NCI-H446 (cell line): Measurements from ENCODE around the gene MVB12B.

ENCODE experiments used
- DNase-seq, 2 experiments: peaks; one replicate each; lab custom pipeline; 2025; lab: John Stamatoyannopoulos, UW

The MVB12B gene

DNA sequence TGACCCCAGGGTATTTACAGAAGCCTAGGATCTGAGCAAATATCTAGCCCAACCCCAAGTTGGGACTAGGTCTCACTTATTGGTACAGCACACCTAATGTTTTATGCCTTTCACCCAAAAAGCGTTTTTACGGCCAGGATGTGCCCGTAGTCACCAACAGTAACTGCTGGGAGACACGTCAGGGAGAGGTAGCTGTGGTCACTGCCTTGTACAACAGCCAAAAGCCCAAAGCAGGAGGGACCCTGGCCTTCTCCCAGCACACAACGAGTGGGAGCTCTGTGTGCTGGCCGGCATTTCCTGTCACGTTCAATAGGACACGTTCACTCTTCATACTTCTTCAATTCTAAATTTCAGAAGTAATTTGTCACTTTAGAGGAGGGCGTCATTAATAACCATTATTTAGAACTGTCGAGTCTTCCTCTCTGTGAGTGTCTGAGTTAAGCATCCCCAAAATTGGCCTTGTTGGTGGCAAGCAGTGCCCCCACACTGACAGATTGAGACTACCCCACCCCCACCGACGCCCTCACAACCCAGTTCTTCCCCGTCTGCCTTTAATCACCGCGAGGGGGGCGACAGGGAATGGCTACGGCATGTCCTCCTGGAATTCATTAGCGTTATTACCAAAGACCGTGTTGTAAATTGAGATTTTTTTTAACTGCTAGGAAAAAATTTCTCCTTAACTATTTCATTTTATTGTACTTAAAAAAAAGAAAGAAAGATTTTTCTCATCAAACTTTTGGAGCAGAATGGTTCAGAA, 80.7 kb downstream of the MVB12B start:
- no peak for DNase-seq

- DNase-seq: no peak
These were observed 81.4 kb downstream of the MVB12B start for GRCh38 chr9:126408004-126408403.

DNA sequence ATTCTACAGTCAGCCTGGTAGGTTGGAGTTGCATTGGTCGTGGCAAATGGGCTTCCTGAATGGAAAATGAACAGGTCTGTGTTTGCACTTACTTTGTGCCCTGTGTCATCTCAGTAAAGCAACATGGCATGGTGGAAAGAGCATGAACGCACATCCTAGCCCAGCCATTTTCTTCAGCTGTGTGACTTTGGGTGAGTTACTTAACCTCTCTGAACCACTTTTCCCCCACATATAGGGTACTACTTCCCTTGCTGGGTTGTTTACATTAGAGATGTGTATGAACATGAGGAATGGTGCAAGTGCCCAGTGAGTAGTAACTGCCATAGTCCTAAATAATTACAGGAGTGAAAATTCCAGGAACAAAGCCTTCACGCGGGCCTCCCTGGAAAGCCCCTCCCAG, 83.6 kb downstream of the MVB12B start:
- no peak for DNase-seq

- DNase-seq: no peak
These were observed 84.8 kb downstream of the MVB12B start for GRCh38 chr9:126411225-126411947.

DNA sequence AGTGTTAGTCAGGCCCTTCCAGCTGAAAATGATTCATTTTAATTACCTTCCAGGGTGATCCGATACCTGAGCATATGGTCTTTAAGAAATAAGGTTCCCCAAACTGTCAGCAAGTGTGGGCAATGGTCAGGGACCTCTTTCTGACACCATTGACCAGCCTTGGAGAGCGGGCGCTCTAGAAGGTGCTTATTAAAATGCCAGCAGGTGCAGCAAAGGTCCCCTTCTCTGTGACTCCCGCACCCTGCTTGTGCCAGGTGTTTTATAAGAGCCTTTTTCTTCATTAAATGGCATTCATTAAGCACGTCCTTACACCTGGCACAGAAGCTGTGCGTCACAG, 85.3 kb downstream of the MVB12B start:
- DNase-seq: no peak

GRCh38 chr9:126412905-126413304, 86.3 kb downstream of the MVB12B start:
- DNase-seq: no peak

- no peak for DNase-seq
These were observed 86.9 kb downstream of the MVB12B start for GRCh38 chr9:126413391-126414068.

- DNase-seq: no peak
These were observed 89.2 kb downstream of the MVB12B start for GRCh38 chr9:126415741-126416370.

DNA sequence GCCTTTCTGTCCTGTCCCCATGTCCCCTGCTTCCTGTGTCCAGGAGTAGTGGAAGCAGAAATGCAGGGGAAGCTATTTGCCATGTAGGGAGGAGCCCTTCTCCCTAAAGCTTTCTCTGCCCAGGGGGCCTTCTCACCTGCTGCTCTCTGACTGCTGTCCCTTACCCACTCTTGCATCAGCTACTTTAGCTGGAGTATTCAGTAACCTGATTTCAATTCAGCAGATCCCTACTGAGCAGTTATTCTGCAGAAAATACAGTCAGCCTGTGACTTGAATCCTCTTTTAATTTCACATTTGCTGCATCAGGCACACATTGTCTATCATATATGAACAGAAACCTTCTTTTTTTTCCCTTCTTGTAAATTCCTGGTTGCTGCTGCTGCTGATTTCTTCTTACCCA, 90.4 kb downstream of the MVB12B start:
- DNase-seq: no peak

GRCh38 chr9:126417684-126418083, 91.1 kb downstream of the MVB12B start:
- no peak for DNase-seq

GRCh38 chr9:126418608-126419007, 92.0 kb downstream of the MVB12B start:
- no peak for DNase-seq

GRCh38 chr9:126419475-126419874, 92.8 kb downstream of the MVB12B start:
- DNase-seq: no peak

GRCh38 chr9:126420135-126420534, 93.5 kb downstream of the MVB12B start:
- DNase-seq: no peak

DNA sequence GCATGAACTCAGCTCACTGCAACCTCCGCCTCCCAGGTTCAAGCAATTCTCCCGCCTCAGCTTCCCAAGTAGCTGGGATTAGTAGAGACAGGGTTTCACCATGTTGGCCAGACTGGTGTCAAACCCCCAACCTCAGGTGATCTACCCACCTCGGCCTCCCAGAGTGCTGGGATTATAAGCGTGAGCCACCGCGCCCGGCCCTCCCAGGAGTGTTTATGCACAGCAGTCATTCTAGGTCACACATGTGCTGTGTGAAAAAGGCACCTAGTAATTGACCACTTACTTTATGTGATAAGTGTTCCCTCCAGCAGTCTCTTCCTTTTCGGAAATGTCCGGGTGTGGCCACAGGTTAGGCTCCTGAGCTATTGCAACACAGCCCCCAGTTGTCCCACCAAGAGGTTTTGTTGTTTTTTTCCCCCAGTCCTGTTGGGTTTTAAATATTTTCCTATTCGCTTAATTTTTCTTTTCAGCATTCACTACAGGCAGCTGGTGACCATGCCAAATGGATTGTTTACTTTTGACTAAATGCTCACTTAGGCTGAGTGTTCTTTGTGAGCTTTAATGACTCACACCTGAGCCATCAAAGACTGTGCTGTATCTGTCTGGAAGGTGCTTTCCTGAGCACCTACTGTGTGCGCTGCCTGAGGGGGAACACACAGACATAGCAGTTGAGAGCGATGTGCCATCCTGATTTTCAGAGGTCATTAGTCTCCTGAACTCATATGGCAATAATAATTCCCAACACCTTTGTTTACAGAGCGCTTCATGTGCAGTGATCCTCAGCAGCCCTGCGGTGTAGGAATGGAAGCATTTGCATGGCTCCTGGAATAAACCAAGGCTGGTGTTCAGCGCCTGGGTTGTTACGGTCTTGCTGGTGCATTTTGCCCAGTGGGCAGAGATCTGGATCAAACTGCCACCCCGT, 94.3 kb downstream of the MVB12B start:
- no peak for DNase-seq

GRCh38 chr9:126421567-126422428, 95.2 kb downstream of the MVB12B start:
- DNase-seq: no peak

DNA sequence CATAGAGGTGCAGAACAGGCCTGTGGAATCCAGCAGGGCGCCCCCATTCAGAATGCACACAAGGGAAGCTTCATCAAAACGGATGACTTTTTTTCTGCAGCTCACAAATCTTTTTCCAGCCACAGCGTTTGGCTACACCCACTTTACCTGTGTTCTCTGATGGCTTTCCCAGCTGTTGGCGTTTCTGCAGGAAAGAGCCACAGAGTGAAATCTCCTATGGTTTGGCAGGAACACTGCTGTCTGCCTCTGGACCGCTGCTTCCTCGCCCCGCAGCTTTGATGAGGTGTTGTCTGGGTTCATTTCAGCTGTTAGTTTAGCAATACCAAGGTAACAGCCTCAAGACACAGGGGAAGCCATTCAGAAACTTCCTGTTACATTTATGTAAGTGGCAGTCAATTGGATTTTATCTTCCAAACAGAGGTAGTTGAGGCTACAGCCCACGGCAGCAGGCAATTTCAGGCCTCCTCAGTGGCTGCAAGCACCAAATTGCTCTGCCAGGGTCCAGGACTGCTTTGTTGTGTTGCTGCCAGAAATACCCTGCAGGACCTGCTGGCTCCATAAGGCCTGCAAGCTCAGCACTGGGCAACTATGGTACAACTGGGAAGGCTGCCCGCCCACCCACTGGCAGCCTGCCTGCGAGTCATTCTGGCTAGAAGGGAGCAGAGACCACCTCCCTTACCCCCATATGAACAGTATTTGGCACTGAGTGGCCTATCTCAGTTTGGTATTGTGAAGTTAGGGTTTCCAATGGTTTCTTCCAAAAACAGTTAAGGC, 96.7 kb downstream of the MVB12B start:
- DNase-seq: peak in 1 of 2 experiments; percentile 80

GRCh38 chr9:126423916-126424185, 97.2 kb downstream of the MVB12B start:
- peak; percentile 48 to 70 for DNase-seq

GRCh38 chr9:126424511-126424910, 97.9 kb downstream of the MVB12B start:
- no peak for DNase-seq

GRCh38 chr9:126428534-126429175, 102.0 kb downstream of the MVB12B start:
- no peak for DNase-seq

GRCh38 chr9:126429190-126429589, 102.6 kb downstream of the MVB12B start:
- DNase-seq: no peak
